LNCaP clone FGC (cell line): ENCODE measurements around the gene APRT.

Experiments
- DNase-seq: peaks from one replicate; pipeline ENCODE4 v3.0.0-alpha.2; 2011; ENCODE audit warnings: low read depth
- H3K4me3 ChIP-seq: 2 replicates; pipeline ENCODE4 v1.5.1; 2011; ENCODE audit warnings: mild to moderate bottlenecking, low read depth, low read length, control low read depth
- TF ChIP-seq, protein P1 (sequence below): IDR thresholded peaks from 2 replicates; pipeline ENCODE4 v1.5.1; 2012; ENCODE audit warnings: mild to moderate bottlenecking; ENCODE audit not compliant: control insufficient read depth, insufficient read depth; ENCODE audit errors: extremely low read depth

APRT gene

GRCh38 chr16:88760424-88761142 lies 51.1 kb downstream of the APRT start:
- DNase-seq = peak; percentile 96
- TF ChIP-seq, protein P1, sequence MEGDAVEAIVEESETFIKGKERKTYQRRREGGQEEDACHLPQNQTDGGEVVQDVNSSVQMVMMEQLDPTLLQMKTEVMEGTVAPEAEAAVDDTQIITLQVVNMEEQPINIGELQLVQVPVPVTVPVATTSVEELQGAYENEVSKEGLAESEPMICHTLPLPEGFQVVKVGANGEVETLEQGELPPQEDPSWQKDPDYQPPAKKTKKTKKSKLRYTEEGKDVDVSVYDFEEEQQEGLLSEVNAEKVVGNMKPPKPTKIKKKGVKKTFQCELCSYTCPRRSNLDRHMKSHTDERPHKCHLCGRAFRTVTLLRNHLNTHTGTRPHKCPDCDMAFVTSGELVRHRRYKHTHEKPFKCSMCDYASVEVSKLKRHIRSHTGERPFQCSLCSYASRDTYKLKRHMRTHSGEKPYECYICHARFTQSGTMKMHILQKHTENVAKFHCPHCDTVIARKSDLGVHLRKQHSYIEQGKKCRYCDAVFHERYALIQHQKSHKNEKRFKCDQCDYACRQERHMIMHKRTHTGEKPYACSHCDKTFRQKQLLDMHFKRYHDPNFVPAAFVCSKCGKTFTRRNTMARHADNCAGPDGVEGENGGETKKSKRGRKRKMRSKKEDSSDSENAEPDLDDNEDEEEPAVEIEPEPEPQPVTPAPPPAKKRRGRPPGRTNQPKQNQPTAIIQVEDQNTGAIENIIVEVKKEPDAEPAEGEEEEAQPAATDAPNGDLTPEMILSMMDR = no peak
- H3K4me3 ChIP-seq = peak overlapping the region; percentile 55

GRCh38 chr16:88759976-88760350 lies 51.8 kb downstream of the APRT start:
- TF ChIP-seq, protein P1 = no peak

More at GRCh38 chr16:88759976-88760350, 51.8 kb downstream of the APRT start:
- H3K4me3 ChIP-seq = peak overlapping the region; percentile 55
- no peak for DNase-seq
